NCI-H2081 treated with DMSO at 0.1 percent for 48 hours (cell line): ENCODE measurements around the gene IGF2R.
"Not testable (repeated sequence)": the region's sequence is repeated elsewhere in the genome, so short reads cannot be mapped to it uniquely, and the experiment has no call there.

Source experiments
- DNase-seq: peaks from one replicate; lab custom pipeline; 2025; lab: John Stamatoyannopoulos, UW

Gene IGF2R

GRCh38 chr6:160076009-160076408, 107.1 kb downstream of the IGF2R start:
- DNase-seq = no peak

- DNase-seq = no peak
These were observed 108.1 kb downstream of the IGF2R start for GRCh38 chr6:160077024-160077423.

- DNase-seq = no peak
These were observed 108.6 kb downstream of the IGF2R start for GRCh38 chr6:160077526-160077925.

- no peak for DNase-seq
These were observed 110.2 kb downstream of the IGF2R start for GRCh38 chr6:160078883-160079685.

GRCh38 chr6:160079686-160080043, 110.8 kb downstream of the IGF2R start:
- no peak for DNase-seq

- no peak for DNase-seq
These were observed 111.2 kb downstream of the IGF2R start for GRCh38 chr6:160080097-160080496.

- DNase-seq = no peak
These were observed 112.5 kb downstream of the IGF2R start for GRCh38 chr6:160081398-160081797.

GRCh38 chr6:160082627-160083026, 113.7 kb downstream of the IGF2R start:
- no peak for DNase-seq

- no peak for DNase-seq
These were observed 115.4 kb downstream of the IGF2R start for GRCh38 chr6:160084198-160084776.

- DNase-seq = no peak
These were observed 116.3 kb downstream of the IGF2R start for GRCh38 chr6:160085226-160085625.

GRCh38 chr6:160085713-160086505, 117.0 kb downstream of the IGF2R start:
- no peak for DNase-seq

- DNase-seq = no peak
These were observed 117.9 kb downstream of the IGF2R start for GRCh38 chr6:160086754-160087153.

GRCh38 chr6:160088069-160088783, 119.3 kb downstream of the IGF2R start:
- no peak for DNase-seq

- no peak for DNase-seq
These were observed 120.1 kb downstream of the IGF2R start for GRCh38 chr6:160088784-160089533.

- DNase-seq = no peak
These were observed 120.6 kb downstream of the IGF2R start for GRCh38 chr6:160089534-160089897.

GRCh38 chr6:160090442-160091239, 121.8 kb downstream of the IGF2R start:
- DNase-seq = not testable (repeated sequence)

- not testable (repeated sequence) for DNase-seq
These were observed 123.3 kb downstream of the IGF2R start for GRCh38 chr6:160092176-160092575.

GRCh38 chr6:160092602-160093001, 123.7 kb downstream of the IGF2R start:
- no peak for DNase-seq

- DNase-seq = no peak
These were observed 124.2 kb downstream of the IGF2R start for GRCh38 chr6:160093061-160093460.

GRCh38 chr6:160093946-160094345, 125.1 kb downstream of the IGF2R start:
- DNase-seq = no peak
